ENCODE data around the gene PDE12.

GRCh38 chr3:57555306-57555705 lies 768 bp upstream of the PDE12 start:
- no peak for TF ChIP-seq GATA2 (IDR thresholded peaks at IDR 0.05; ENCODE audit: low read depth, low read length)
- no peak for TF ChIP-seq GATA3 (IDR thresholded peaks at IDR 0.05; ENCODE audit: low read depth, low read length)
